Endothelial cell of umbilical vein (primary cell): ENCODE results near the gene KRTAP10-11. TPM values are rescaled to one million over a fixed set of nuclear protein-coding genes. Genes with fewer than 3 reads are reported as not detected.

Source experiments
- BruUV-seq: library from RNA; stranded (reverse); fragments of 400-500 nt; replicated peaks from 2 replicates; lab custom pipeline; 2021; lab: Mats Ljungman, UMichigan
- CTCF ChIA-PET: fragments of 300-600, 350-600 bp; sonication (Branson Sonifier 250); formaldehyde crosslinking; loops from one replicate; lab custom pipeline; 2021; ENCODE audit warnings: antibody characterized with exemption, inconsistent platforms; lab: Charles Lee
- POLR2A ChIA-PET: fragments of 300-600, 350-600 bp; sonication (Branson Sonifier 250); formaldehyde crosslinking; loops from one replicate; lab custom pipeline; 2021; ENCODE audit warnings: antibody characterized with exemption, inconsistent platforms; lab: Charles Lee
- DNase-seq: peaks from one replicate; pipeline ENCODE4 v3.0.0-alpha.2; 2011; ENCODE audit warnings: low read depth, low spot score
- FAIRE-seq: peaks from 2 replicates; lab custom pipeline; 2011; peaks lifted over from hg19 to GRCh38; lab: Jason Lieb, UNC
- H2AFZ ChIP-seq: 2 replicates; pipeline ENCODE4 v1.6.0; 2012; ENCODE audit warnings: low read depth, low read length, control low read depth, inconsistent platforms
- H3K27ac ChIP-seq: 2 replicates; pipeline ENCODE4 v1.5.1; 2011; ENCODE audit warnings: low read depth, mild to moderate bottlenecking, control low read depth, low read length, moderate library complexity; ENCODE audit not compliant: insufficient read depth
- H3K27me3 ChIP-seq, 2 experiments: 2 replicates each; pipeline versions ENCODE4 v1.6.0 to v1.6.1; 2011; ENCODE audit warnings: low read length in 2 of 2, mixed read lengths in 1 of 2; ENCODE audit not compliant: control insufficient read depth in 2 of 2, insufficient read depth in 2 of 2
- H3K36me3 ChIP-seq, 2 experiments: 2 replicates in 1 of 2; 3 replicates in 1 of 2; pipeline ENCODE4 v1.5.1; 2011; ENCODE audit warnings: low read length in 2 of 2, mild to moderate bottlenecking in 1 of 2, moderate library complexity in 1 of 2; ENCODE audit not compliant: control insufficient read depth in 2 of 2, insufficient read depth in 2 of 2; ENCODE audit errors: extremely low read depth in 1 of 2
- H3K4me1 ChIP-seq: 3 replicates; pipeline ENCODE4 v1.5.1; 2011; ENCODE audit warnings: mild to moderate bottlenecking, low read length; ENCODE audit not compliant: control insufficient read depth, insufficient read depth; ENCODE audit errors: extremely low read depth
- H3K4me2 ChIP-seq: 2 replicates; pipeline ENCODE4 v1.6.1; 2011; ENCODE audit warnings: low read length, control low read depth, mixed read lengths; ENCODE audit not compliant: insufficient read depth
- H3K4me3 ChIP-seq, 3 experiments: fragments of 200-600 bp in 1 of 3; sonication (generic), shearing (Covaris generic) in 1 of 3; replicated peaks in 1 of 3; 2 replicates each; pipeline ENCODE4 v1.5.1; 2011 to 2016; ENCODE audit warnings: control low read depth in 3 of 3, low read length in 3 of 3, mild to moderate bottlenecking in 2 of 3, inconsistent platforms in 1 of 3, low read depth in 1 of 3, moderate library complexity in 1 of 3; ENCODE audit not compliant: insufficient read depth in 1 of 3
- H3K79me2 ChIP-seq: 2 replicates; pipeline ENCODE4 v1.6.0; 2012; ENCODE audit warnings: low read length, inconsistent platforms; ENCODE audit not compliant: control insufficient read depth, insufficient read depth
- H3K9ac ChIP-seq: replicated peaks from 2 replicates; pipeline ENCODE3; 2011; ENCODE audit warnings: low read length, control low read depth; ENCODE audit not compliant: insufficient read depth; ENCODE audit errors: extremely low read depth
- H3K9me1 ChIP-seq: replicated peaks from 3 replicates; pipeline ENCODE4 v1.6.0; 2011; ENCODE audit warnings: mild to moderate bottlenecking, low read length; ENCODE audit not compliant: control insufficient read depth, insufficient read depth; ENCODE audit errors: extremely low read depth
- H3K9me3 ChIP-seq: replicated peaks from 2 replicates; pipeline ENCODE4 v1.5.1; 2012; ENCODE audit warnings: low read length, inconsistent platforms; ENCODE audit not compliant: control insufficient read depth, insufficient read depth
- H4K20me1 ChIP-seq: replicated peaks from 2 replicates; pipeline ENCODE3; 2011; ENCODE audit warnings: mild to moderate bottlenecking, low read length; ENCODE audit not compliant: control insufficient read depth, insufficient read depth; ENCODE audit errors: extremely low read depth
- EZH2 ChIP-seq: IDR thresholded peaks from 2 replicates; pipeline ENCODE4 v1.6.1; 2012; ENCODE audit warnings: borderline replicate concordance, low read depth, mild to moderate bottlenecking, moderate library complexity, low read length, inconsistent platforms; ENCODE audit not compliant: severe bottlenecking
- FOS ChIP-seq: IDR thresholded peaks from 2 replicates; pipeline ENCODE4 v1.6.1; 2011; ENCODE audit warnings: mild to moderate bottlenecking, low read length, moderate library complexity, borderline replicate concordance; ENCODE audit not compliant: insufficient read depth
- GATA2 ChIP-seq: IDR thresholded peaks from 2 replicates; pipeline ENCODE4 v1.7.0; 2011; ENCODE audit warnings: low read depth, mild to moderate bottlenecking, moderate library complexity, mixed read lengths, low read length; ENCODE audit not compliant: insufficient read length, insufficient read depth
- JUN ChIP-seq: IDR thresholded peaks from 2 replicates; pipeline ENCODE4 v1.6.1; 2011; ENCODE audit warnings: borderline replicate concordance, low read depth; ENCODE audit not compliant: insufficient read length, insufficient read depth
- MYC ChIP-seq: IDR thresholded peaks from one replicate; pipeline ENCODE4 v1.6.1; 2011; ENCODE audit warnings: mild to moderate bottlenecking, low read depth, low read length
- POLR2A ChIP-seq: IDR thresholded peaks from 2 replicates; pipeline ENCODE4 v1.6.1; 2012; ENCODE audit warnings: low read depth, mild to moderate bottlenecking, control low read depth, low read length
- POLR2AphosphoS5 ChIP-seq: IDR thresholded peaks from 2 replicates; pipeline ENCODE4 v1.6.1; 2012; ENCODE audit warnings: low read depth, mild to moderate bottlenecking, control low read depth, low read length, moderate library complexity; ENCODE audit not compliant: insufficient read depth
- dilution Hi-C: fragments of 300-500 bp; cut with MboI; formaldehyde crosslinking; loops from one replicate; pipeline ENCODE4 v1.15.0; 2019; ENCODE audit warnings: low sequenced_read_pairs; ENCODE audit not compliant: extremely low pct_ligation_motif_present
- intact Hi-C: fragments of 100-400 bp; cut with micrococcal nuclease; formaldehyde crosslinking; loops from one replicate; pipeline ENCODE4 v1.10.0; 2022
- polyA plus RNA-seq, 4 experiments: library from polyadenylated mRNA; depleted of rRNA in 3 of 4; stranded (reverse) in 3 of 4; unstranded in 1 of 4; fragments of >200 nt; gene quantifications; 2 replicates each; pipeline versions ENCODE4 v1.2.1 to v1.2.3, GENCODE V29; 2011 to 2012; ENCODE audit warnings: missing spikeins in 1 of 4
- total RNA-seq: library from RNA; stranded (reverse); gene quantifications from 2 replicates; pipeline ENCODE4 v1.2.3, GENCODE V29; 2021
- TF ChIP-seq, protein P1 (sequence below), 2 donors: IDR thresholded peaks; 1 replicate in 1 of 2; 2 replicates in 1 of 2; pipeline ENCODE4 v1.5.1; 2011; ENCODE audit warnings: low read length in 2 of 2, mild to moderate bottlenecking in 2 of 2, moderate library complexity in 2 of 2, control low read depth in 1 of 2, inconsistent platforms in 1 of 2, low read depth in 1 of 2; ENCODE audit not compliant: insufficient read depth in 1 of 2; ENCODE audit errors: extremely low read depth in 1 of 2
- TF ChIP-seq, protein P2 (sequence below): IDR thresholded peaks from 2 replicates; pipeline ENCODE4 v1.6.1; 2011; ENCODE audit not compliant: insufficient read depth, insufficient read length

Gene KRTAP10-11
- total and polyA plus RNA-seq, 2 donors (not counting 3 experiments of a cell fraction or from before 2014, with no cell fraction given): not detected

DNA sequence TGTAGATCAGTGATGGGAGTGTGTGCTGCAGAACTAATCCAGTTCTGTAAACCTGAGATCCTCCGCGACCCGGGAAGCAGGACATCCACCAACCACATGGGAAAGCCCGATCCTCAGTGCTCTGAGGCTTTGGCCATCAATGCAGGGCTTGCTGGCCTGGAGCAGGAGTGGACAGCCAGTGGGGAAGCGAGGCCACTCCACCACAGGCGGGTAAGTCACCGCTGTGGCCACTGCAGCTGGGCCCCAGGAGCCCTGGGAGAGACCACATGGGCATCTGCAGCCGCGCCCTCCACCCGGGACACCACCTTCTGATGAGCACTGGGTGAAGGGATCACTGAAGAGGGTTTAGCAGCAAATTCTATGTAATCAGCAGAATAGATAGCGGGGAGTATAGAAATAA, 34.9 kb downstream of the KRTAP10-11 start:
- H3K4me3 ChIP-seq: no peak overlapping the region
- no peak overlapping the region for H3K27ac ChIP-seq
- peaks cover 0 to 5% of the 10 kb centered on the region in 2 experiments for H3K27me3 ChIP-seq
- no TSS peak for BruUV-seq
- H3K36me3 ChIP-seq: no peaks in the 10 kb centered on the region
- H3K79me2 ChIP-seq: no peaks in the 10 kb centered on the region
- no peaks in the 10 kb centered on the region for H3K9me1 ChIP-seq
- DNase-seq (no peak), FAIRE-seq (no peak)
- CTCF ChIA-PET: no interaction called here
- dilution Hi-C loops: no loop called here
- H3K4me1 ChIP-seq: no peaks in the 10 kb centered on the region
- no peak overlapping the region for H3K4me2 ChIP-seq
- intact Hi-C loops: no loop called here
- H3K9ac ChIP-seq: no peak overlapping the region
- no peaks in the 10 kb centered on the region for H4K20me1 ChIP-seq
- no peaks in the 10 kb centered on the region for H3K9me3 ChIP-seq
- no peak overlapping the region for H2AFZ ChIP-seq
- POLR2A ChIA-PET: no interaction called here
- TF ChIP-seq, protein P1, sequence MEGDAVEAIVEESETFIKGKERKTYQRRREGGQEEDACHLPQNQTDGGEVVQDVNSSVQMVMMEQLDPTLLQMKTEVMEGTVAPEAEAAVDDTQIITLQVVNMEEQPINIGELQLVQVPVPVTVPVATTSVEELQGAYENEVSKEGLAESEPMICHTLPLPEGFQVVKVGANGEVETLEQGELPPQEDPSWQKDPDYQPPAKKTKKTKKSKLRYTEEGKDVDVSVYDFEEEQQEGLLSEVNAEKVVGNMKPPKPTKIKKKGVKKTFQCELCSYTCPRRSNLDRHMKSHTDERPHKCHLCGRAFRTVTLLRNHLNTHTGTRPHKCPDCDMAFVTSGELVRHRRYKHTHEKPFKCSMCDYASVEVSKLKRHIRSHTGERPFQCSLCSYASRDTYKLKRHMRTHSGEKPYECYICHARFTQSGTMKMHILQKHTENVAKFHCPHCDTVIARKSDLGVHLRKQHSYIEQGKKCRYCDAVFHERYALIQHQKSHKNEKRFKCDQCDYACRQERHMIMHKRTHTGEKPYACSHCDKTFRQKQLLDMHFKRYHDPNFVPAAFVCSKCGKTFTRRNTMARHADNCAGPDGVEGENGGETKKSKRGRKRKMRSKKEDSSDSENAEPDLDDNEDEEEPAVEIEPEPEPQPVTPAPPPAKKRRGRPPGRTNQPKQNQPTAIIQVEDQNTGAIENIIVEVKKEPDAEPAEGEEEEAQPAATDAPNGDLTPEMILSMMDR (IDR thresholded peaks at IDR 0.05; ENCODE audit: extremely low read depth in 1 of 2, insufficient read depth in 1 of 2, low read depth in 1 of 2, low read length in 2 of 2): no peak
- TF ChIP-seq, protein P2, sequence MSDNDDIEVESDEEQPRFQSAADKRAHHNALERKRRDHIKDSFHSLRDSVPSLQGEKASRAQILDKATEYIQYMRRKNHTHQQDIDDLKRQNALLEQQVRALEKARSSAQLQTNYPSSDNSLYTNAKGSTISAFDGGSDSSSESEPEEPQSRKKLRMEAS: no peak
- TF ChIP-seq FOS (no peak), POLR2AphosphoS5 (no peak), GATA2 (no peak), JUN (no peak), MYC (no peak), EZH2 (no peak), POLR2A (no peak)
